A549 (cell line): Measurements from ENCODE around the gene KLHDC8A. TPM values are rescaled to one million over a fixed set of nuclear protein-coding genes. Genes with fewer than 3 reads are reported as not detected.

Experiments
- ATAC-seq, 2 experiments: fragments of 200-7000 bp in 1 of 2; fragments of >200 bp in 1 of 2; cut with Nextera tagmentation in 1 of 2; cut with Tn5 transposase in 1 of 2; 3 replicates each; pipeline versions ENCODE4 v1.8.0 to v1.9.1; 2018 to 2020; ENCODE audit warnings: mild to moderate bottlenecking in 1 of 2, moderate library complexity in 1 of 2
- CTCF ChIA-PET: fragments of 300-600 bp; sonication (Branson Sonifier 250); formaldehyde crosslinking; extraction: SDS; loops from one replicate; lab custom pipeline; 2021; ENCODE audit warnings: antibody characterized with exemption, inconsistent platforms; lab: Yijun Ruan, JAX
- POLR2A ChIA-PET: fragments of 350-600 bp; formaldehyde crosslinking; extraction: SDS; loops from one replicate; lab custom pipeline; 2021; ENCODE audit warnings: antibody characterized with exemption, inconsistent platforms; lab: Yijun Ruan, JAX
- DNase-seq, 2 experiments: peaks; one replicate each; pipeline versions ENCODE4 v3.0.0 to v3.0.0-alpha.2; 2011 to 2016; ENCODE audit warnings: low read depth in 1 of 2, low spot score in 1 of 2
- FAIRE-seq: peaks from 2 replicates; lab custom pipeline; 2011; peaks lifted over from hg19 to GRCh38; lab: Jason Lieb, UNC
- H3K27ac ChIP-seq, 2 experiments: fragments of >200 bp; sonication (Bioruptor Twin); formaldehyde crosslinking; 3 replicates each; pipeline ENCODE4 v1.5.1; 2016 to 2017
- H3K4me1 ChIP-seq: fragments of >200 bp; sonication (Bioruptor Twin); formaldehyde crosslinking; 3 replicates; pipeline ENCODE4 v1.6.1; 2016
- H3K4me2 ChIP-seq: fragments of >200 bp; sonication (Bioruptor Twin); formaldehyde crosslinking; 3 replicates; pipeline ENCODE4 v1.6.1; 2016
- H3K4me3 ChIP-seq: fragments of >200 bp; sonication (Bioruptor Twin); formaldehyde crosslinking; 3 replicates; pipeline ENCODE4 v1.5.1; 2016
- H3K9me3 ChIP-seq: fragments of >200 bp; sonication (Bioruptor Twin); formaldehyde crosslinking; 3 replicates; pipeline ENCODE4 v1.6.1; 2016
- CBX8 ChIP-seq: fragments of 200-600 bp; sonication (generic); IDR thresholded peaks from 2 replicates; pipeline ENCODE4 v1.6.1; 2016
- CHD2 ChIP-seq: fragments of 150-350 bp; IDR thresholded peaks from 2 replicates; pipeline ENCODE4 v1.6.1; 2014; ENCODE audit warnings: low read length; ENCODE audit not compliant: partially characterized antibody
- ESRRA ChIP-seq: fragments of 150-350 bp; IDR thresholded peaks from 2 replicates; pipeline ENCODE4 v1.6.1; 2014; ENCODE audit warnings: mild to moderate bottlenecking, low read length, borderline replicate concordance
- FOSB ChIP-seq: fragments of 250-450 bp; sonication (Bioruptor Pico); IDR thresholded peaks from 2 replicates; pipeline ENCODE4 v1.5.0; 2020; ENCODE audit warnings: mild to moderate bottlenecking, moderate library complexity
- GATA3 ChIP-seq: IDR thresholded peaks from 2 replicates; pipeline ENCODE4 v1.6.1; 2012; ENCODE audit warnings: borderline replicate concordance
- KDM5A ChIP-seq: fragments of 200-600 bp; sonication (generic); IDR thresholded peaks from 2 replicates; pipeline ENCODE4 v1.6.1; 2016; ENCODE audit warnings: antibody characterized with exemption, mild to moderate bottlenecking
- MAZ ChIP-seq: fragments of 150-350 bp; IDR thresholded peaks from 2 replicates; pipeline ENCODE4 v1.6.1; 2014; ENCODE audit warnings: antibody characterized with exemption, low read depth, low read length, borderline replicate concordance
- NPAS2 ChIP-seq: fragments of 250-450 bp; sonication (Bioruptor Pico); IDR thresholded peaks from 2 replicates; pipeline ENCODE4 v1.8.0; 2022; ENCODE audit warnings: mild to moderate bottlenecking, moderate library complexity, borderline replicate concordance
- POLR2A ChIP-seq: IDR thresholded peaks from 2 replicates; pipeline ENCODE4 v1.6.1; 2012; ENCODE audit warnings: mild to moderate bottlenecking, low read length
- RCOR1 ChIP-seq: fragments of 150-350 bp; IDR thresholded peaks from 2 replicates; pipeline ENCODE4 v1.6.1; 2014; ENCODE audit warnings: antibody characterized with exemption, low read length, low read depth
- RFX5 ChIP-seq: fragments of 450-650 bp; IDR thresholded peaks from 2 replicates; pipeline ENCODE4 v1.7.1; 2014; ENCODE audit warnings: antibody characterized with exemption, mild to moderate bottlenecking, moderate library complexity
- SREBF2 ChIP-seq: fragments of 450-650 bp; IDR thresholded peaks from 2 replicates; pipeline ENCODE4 v1.6.1; 2014; ENCODE audit warnings: mild to moderate bottlenecking, moderate library complexity
- ZFP36 ChIP-seq: fragments of 450-650 bp; IDR thresholded peaks from 2 replicates; pipeline ENCODE4 v1.6.1; 2014; ENCODE audit warnings: borderline replicate concordance; ENCODE audit not compliant: partially characterized antibody
- ZNF302 ChIP-seq: fragments of 250-450 bp; sonication (Bioruptor Pico); IDR thresholded peaks from 2 replicates; pipeline ENCODE4 v1.9.0; 2021; ENCODE audit warnings: inconsistent platforms, mild to moderate bottlenecking, moderate library complexity
- ZSCAN20 ChIP-seq: fragments of 250-450 bp; sonication (Bioruptor Pico); IDR thresholded peaks from 2 replicates; pipeline ENCODE4 v1.8.0; 2022; ENCODE audit warnings: mild to moderate bottlenecking, moderate library complexity
- WGBS: methylation state at CpG from one replicate; pipeline ENCODE4 v1.1.6; 2017; ENCODE audit errors: missing lambda C conversion rate; 5-methylcytosine and 5-hydroxymethylcytosine counted together
- polyA plus RNA-seq, 4 experiments: library from polyadenylated mRNA; depleted of rRNA in 3 of 4; stranded (reverse); fragments of >200 nt; fragmentation: RNase III in 1 of 4; extraction: RNeasy Plus Mini Kit Qiagen cat#74134 plus additional on column Dnase treatment in 1 of 4; gene quantifications; 2 replicates in 3 of 4; 3 replicates in 1 of 4; pipeline ENCODE4 v1.2.3, GENCODE V29; 2011 to 2017
- TF ChIP-seq, protein P1 (sequence below): fragments of 250-450 bp; sonication (Bioruptor Pico); IDR thresholded peaks from 2 replicates; pipeline ENCODE4 v1.5.0; 2020; ENCODE audit warnings: low read depth, mild to moderate bottlenecking, moderate library complexity
- TF ChIP-seq, protein P2 (sequence below): fragments of 450-650 bp; IDR thresholded peaks from 2 replicates; pipeline ENCODE4 v1.6.1; 2014; ENCODE audit warnings: antibody characterized with exemption
- TF ChIP-seq, protein P3 (sequence below): fragments of >200 bp; sonication (Bioruptor Twin); formaldehyde crosslinking; IDR thresholded peaks from 2 replicates; pipeline ENCODE4 v1.6.1; 2016
- TF ChIP-seq, protein P4 (sequence below): fragments of >200 bp; sonication (Bioruptor Twin); formaldehyde crosslinking; IDR thresholded peaks from 3 replicates; pipeline ENCODE4 v1.5.1; 2016
- TF ChIP-seq, protein P5 (sequence below): fragments of >200 bp; sonication (Bioruptor Twin); formaldehyde crosslinking; IDR thresholded peaks from 3 replicates; pipeline ENCODE4 v1.6.1; 2016

The KLHDC8A gene
- polyA plus RNA-seq, 2 of the 4 experiments (the other 2 are of a cell fraction) = 0.34 to 0.40 TPM

DNA sequence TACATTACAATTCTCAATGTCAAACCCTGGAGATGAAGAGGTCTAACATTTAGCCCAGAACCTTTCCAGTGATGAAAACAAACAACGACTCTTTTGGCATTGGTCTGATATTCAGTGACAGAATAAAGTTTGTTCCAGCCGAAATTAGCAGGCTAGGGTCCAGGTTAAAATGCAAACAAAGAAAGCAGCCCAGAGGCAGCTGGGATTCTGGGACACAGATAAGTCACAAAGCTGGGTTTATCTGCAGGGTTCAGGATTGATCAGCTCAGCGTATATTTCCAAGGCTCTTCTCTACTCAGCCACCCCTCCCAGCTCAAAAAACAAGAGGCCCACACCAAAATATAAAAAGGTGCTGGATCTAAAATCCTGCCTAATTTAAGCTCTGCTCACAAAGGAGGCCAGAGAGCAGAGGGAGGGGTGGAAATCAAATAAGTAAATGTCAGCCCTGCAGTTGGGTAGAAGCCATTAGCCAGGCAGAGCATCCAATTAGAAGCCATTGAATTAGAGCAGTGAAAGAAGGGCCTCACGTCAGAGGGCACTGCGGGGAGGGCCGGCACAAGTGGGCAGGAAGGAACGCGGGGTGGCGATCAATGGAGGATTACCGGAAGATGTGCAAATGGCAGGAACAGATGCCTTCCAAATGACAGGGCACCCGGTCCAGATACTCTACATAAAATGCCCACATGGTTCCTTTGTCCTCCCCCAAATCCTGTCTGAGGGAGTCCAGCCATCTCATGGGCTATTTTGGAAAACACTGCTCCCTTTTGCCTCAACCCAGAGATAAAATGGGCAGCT is 3.2 kb upstream of the KLHDC8A start:
- WGBS = 77% methylated on average over 11 of the region's 11 CpGs
- POLR2A ChIA-PET = no interaction called here

DNA sequence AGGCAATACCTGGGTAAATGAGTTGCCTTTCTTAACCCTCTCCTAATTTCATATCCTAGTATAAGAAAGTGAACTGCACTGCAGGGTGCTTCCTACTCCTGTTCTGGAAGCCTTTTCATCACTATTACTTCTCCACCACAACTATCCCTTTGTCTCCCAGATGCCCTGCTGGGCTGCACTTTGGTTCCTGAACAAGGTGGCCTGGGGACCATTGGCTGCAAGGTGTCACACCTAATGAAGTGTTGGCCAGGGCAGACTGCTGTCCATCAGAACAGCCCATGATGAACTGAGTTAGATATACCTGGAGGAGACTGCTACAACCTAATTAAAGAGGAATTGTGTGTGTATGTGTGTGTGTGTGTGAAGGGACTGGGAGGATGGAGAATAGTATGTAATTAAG is 1.9 kb upstream of the KLHDC8A start:
- Histone ChIP-seq H3K4me3 (no peak overlapping the region), H3K4me1 (peaks cover 17% of the 10 kb centered on the region; the same call in 1 of the 3 replicates), H3K27ac (no peak overlapping the region), H3K4me2 (no peak overlapping the region), H3K9me3 (no peaks in the 10 kb centered on the region)
- CTCF ChIA-PET = interaction anchor here (9.9 to 67.1 kb wide), 2 partner anchors 69 to 166 kb away, joined by 117 to 3627 read pairs; partner anchors contain the start of gene NUAK2
- TF ChIP-seq, protein P1, sequence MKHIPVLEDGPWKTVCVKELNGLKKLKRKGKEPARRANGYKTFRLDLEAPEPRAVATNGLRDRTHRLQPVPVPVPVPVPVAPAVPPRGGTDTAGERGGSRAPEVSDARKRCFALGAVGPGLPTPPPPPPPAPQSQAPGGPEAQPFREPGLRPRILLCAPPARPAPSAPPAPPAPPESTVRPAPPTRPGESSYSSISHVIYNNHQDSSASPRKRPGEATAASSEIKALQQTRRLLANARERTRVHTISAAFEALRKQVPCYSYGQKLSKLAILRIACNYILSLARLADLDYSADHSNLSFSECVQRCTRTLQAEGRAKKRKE = no peak
- TF ChIP-seq RCOR1 (no peak), CBX8 (no peak), NPAS2 (CRISPR knock-in tag) (no peak), ZFP36 (no peak), ZSCAN20 (no peak), KDM5A (no peak), ESRRA (no peak), SREBF2 (no peak), FOSB (no peak), GATA3 (no peak), POLR2A (no peak)
- TF ChIP-seq, protein P2, sequence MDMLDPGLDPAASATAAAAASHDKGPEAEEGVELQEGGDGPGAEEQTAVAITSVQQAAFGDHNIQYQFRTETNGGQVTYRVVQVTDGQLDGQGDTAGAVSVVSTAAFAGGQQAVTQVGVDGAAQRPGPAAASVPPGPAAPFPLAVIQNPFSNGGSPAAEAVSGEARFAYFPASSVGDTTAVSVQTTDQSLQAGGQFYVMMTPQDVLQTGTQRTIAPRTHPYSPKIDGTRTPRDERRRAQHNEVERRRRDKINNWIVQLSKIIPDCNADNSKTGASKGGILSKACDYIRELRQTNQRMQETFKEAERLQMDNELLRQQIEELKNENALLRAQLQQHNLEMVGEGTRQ = no peak
- TF ChIP-seq, protein P3, sequence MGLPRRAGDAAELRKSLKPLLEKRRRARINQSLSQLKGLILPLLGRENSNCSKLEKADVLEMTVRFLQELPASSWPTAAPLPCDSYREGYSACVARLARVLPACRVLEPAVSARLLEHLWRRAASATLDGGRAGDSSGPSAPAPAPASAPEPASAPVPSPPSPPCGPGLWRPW = no peak
- TF ChIP-seq, protein P4, sequence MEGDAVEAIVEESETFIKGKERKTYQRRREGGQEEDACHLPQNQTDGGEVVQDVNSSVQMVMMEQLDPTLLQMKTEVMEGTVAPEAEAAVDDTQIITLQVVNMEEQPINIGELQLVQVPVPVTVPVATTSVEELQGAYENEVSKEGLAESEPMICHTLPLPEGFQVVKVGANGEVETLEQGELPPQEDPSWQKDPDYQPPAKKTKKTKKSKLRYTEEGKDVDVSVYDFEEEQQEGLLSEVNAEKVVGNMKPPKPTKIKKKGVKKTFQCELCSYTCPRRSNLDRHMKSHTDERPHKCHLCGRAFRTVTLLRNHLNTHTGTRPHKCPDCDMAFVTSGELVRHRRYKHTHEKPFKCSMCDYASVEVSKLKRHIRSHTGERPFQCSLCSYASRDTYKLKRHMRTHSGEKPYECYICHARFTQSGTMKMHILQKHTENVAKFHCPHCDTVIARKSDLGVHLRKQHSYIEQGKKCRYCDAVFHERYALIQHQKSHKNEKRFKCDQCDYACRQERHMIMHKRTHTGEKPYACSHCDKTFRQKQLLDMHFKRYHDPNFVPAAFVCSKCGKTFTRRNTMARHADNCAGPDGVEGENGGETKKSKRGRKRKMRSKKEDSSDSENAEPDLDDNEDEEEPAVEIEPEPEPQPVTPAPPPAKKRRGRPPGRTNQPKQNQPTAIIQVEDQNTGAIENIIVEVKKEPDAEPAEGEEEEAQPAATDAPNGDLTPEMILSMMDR = no peak
- DNase-seq (no peak), ATAC-seq (no peak), FAIRE-seq (no peak)
- POLR2A ChIA-PET = no interaction called here

More for the DNA sequence above, 3.2 kb upstream of the KLHDC8A start:
- H3K9me3 ChIP-seq = no peaks in the 10 kb centered on the region
- H3K4me3 ChIP-seq = no peak overlapping the region
- no peak for DNase-seq
- H3K4me1 ChIP-seq = 0 out of 3 replicates have a peak, but pooled peaks cover 5% of the 10 kb centered on the region
- no peak overlapping the region for H3K27ac ChIP-seq
- ATAC-seq = no peak
- H3K4me2 ChIP-seq = no peak overlapping the region
- no peak for FAIRE-seq
- CTCF ChIA-PET = interaction anchor here (0.8 to 9.9 kb wide), 7 partner anchors 24 to 169 kb away, joined by 3 to 117 read pairs (median 5); no protein-coding TSS in a partner anchor
- TF ChIP-seq, protein P5, sequence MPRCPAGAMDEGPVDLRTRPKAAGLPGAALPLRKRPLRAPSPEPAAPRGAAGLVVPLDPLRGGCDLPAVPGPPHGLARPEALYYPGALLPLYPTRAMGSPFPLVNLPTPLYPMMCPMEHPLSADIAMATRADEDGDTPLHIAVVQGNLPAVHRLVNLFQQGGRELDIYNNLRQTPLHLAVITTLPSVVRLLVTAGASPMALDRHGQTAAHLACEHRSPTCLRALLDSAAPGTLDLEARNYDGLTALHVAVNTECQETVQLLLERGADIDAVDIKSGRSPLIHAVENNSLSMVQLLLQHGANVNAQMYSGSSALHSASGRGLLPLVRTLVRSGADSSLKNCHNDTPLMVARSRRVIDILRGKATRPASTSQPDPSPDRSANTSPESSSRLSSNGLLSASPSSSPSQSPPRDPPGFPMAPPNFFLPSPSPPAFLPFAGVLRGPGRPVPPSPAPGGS = no peak
- TF ChIP-seq CHD2 (no peak), MAZ (no peak), RFX5 (no peak), ZNF302 (CRISPR knock-in tag) (no peak), SREBF2 (no peak)
- TF ChIP-seq, protein P2 = no peak
